HEK293 (cell line): ENCODE measurements around the gene PLAGL2.

Experiments
- CTCF ChIA-PET: fragments of 350-600 bp; formaldehyde crosslinking; extraction: SDS; loops from one replicate; lab custom pipeline; 2021; ENCODE audit warnings: antibody characterized with exemption; lab: Yijun Ruan, JAX
- POLR2A ChIA-PET: fragments of 300-600 bp; formaldehyde crosslinking; extraction: SDS; loops from one replicate; lab custom pipeline; 2020; ENCODE audit warnings: antibody characterized with exemption, inconsistent platforms; lab: Yijun Ruan, JAX
- H3K27ac ChIP-seq: fragments of 200-500 bp; sonication (Bioruptor generic); 2 replicates; pipeline ENCODE4 v1.5.1; 2014; ENCODE audit warnings: low read depth, low read length, control low read depth, inconsistent platforms; ENCODE audit errors: extremely low read depth
- H3K36me3 ChIP-seq, 2 experiments: fragments of 200-500 bp in 1 of 2; sonication (Bioruptor generic) in 1 of 2; 1 replicate in 1 of 2; 2 replicates in 1 of 2; pipeline ENCODE4 v1.5.1; 2014 to 2017; ENCODE audit warnings: inconsistent platforms in 2 of 2, low read length in 2 of 2; ENCODE audit not compliant: control insufficient read depth in 2 of 2, insufficient read depth in 1 of 2
- H3K4me1 ChIP-seq: fragments of 200-500 bp; sonication (Bioruptor generic); 2 replicates; pipeline ENCODE4 v1.5.1; 2014; ENCODE audit warnings: mild to moderate bottlenecking, low read length, inconsistent platforms; ENCODE audit not compliant: control insufficient read depth, insufficient read depth
- H3K4me3 ChIP-seq: 2 replicates; pipeline ENCODE4 v1.5.1; 2011; ENCODE audit warnings: low read depth, mild to moderate bottlenecking, control low read depth, low read length, moderate library complexity
- H3K9me3 ChIP-seq: fragments of 200-500 bp; sonication (Bioruptor generic); 2 replicates; pipeline ENCODE4 v1.5.1; 2014; ENCODE audit warnings: low read depth, low read length, inconsistent platforms; ENCODE audit not compliant: control insufficient read depth, insufficient read depth
- CTCF ChIP-seq: fragments of 450-650 bp; formaldehyde crosslinking; IDR thresholded peaks from 2 replicates; pipeline ENCODE4 v1.5.1; 2016; ENCODE audit warnings: missing biosample characterization, missing genetic modification characterization
- OVOL3 ChIP-seq: fragments of 450-650 bp; formaldehyde crosslinking; IDR thresholded peaks from 2 replicates; pipeline ENCODE4 v1.5.1; 2016; ENCODE audit warnings: missing biosample characterization, missing genetic modification characterization
- ZNF133 ChIP-seq: fragments of 450-650 bp; formaldehyde crosslinking; IDR thresholded peaks from 2 replicates; pipeline ENCODE4 v1.5.1; 2016; ENCODE audit warnings: missing biosample characterization, missing genetic modification characterization
- ZNF19 ChIP-seq: fragments of 450-650 bp; formaldehyde crosslinking; IDR thresholded peaks from 2 replicates; pipeline ENCODE4; 2016; ENCODE audit warnings: missing biosample characterization, missing genetic modification characterization, low read depth
- ZNF398 ChIP-seq: fragments of 450-650 bp; formaldehyde crosslinking; IDR thresholded peaks from 2 replicates; pipeline ENCODE4 v1.5.1; 2017; ENCODE audit warnings: missing biosample characterization, missing genetic modification characterization
- ZNF449 ChIP-seq: fragments of 450-650 bp; formaldehyde crosslinking; IDR thresholded peaks from 2 replicates; pipeline ENCODE4 v1.5.1; 2017; ENCODE audit warnings: missing biosample characterization, mild to moderate bottlenecking, missing genetic modification characterization, moderate library complexity
- ZNF501 ChIP-seq: fragments of 450-650 bp; formaldehyde crosslinking; IDR thresholded peaks from 2 replicates; pipeline ENCODE4 v1.5.1; 2016; ENCODE audit warnings: missing biosample characterization, missing genetic modification characterization
- ZNF518A ChIP-seq: fragments of 450-650 bp; formaldehyde crosslinking; conservative IDR thresholded peaks from 2 replicates; pipeline ENCODE4 v1.5.1; 2016; ENCODE audit warnings: low read depth, missing biosample characterization, missing genetic modification characterization
- TF ChIP-seq, protein P1 (sequence below): fragments of 450-650 bp; formaldehyde crosslinking; IDR thresholded peaks from 2 replicates; pipeline ENCODE4 v1.5.1; 2016; ENCODE audit warnings: missing biosample characterization, missing genetic modification characterization, borderline replicate concordance

The PLAGL2 gene

GRCh38 chr20:32152421-32153155 lies 55.0 kb downstream of the PLAGL2 start:
- Histone ChIP-seq H3K4me1 (no peaks in the 10 kb centered on the region), H3K27ac (no peak overlapping the region), H3K9me3 (no peaks in the 10 kb centered on the region), H3K4me3 (no peak overlapping the region), H3K36me3 (peaks cover 15 to 74% of the 10 kb centered on the region in 2 experiments; a peak in 2 of 3 replicates)
- CTCF ChIA-PET, result no interaction called here
- POLR2A ChIA-PET, result no interaction called here
- TF ChIP-seq ZNF398 (tag by site-specific recombination) (no peak), ZNF501 (tag by site-specific recombination) (no peak), CTCF (no peak), OVOL3 (no peak), ZNF518A (no peak), ZNF19 (no peak), ZNF133 (no peak), ZNF449 (no peak)
- TF ChIP-seq, protein P1, sequence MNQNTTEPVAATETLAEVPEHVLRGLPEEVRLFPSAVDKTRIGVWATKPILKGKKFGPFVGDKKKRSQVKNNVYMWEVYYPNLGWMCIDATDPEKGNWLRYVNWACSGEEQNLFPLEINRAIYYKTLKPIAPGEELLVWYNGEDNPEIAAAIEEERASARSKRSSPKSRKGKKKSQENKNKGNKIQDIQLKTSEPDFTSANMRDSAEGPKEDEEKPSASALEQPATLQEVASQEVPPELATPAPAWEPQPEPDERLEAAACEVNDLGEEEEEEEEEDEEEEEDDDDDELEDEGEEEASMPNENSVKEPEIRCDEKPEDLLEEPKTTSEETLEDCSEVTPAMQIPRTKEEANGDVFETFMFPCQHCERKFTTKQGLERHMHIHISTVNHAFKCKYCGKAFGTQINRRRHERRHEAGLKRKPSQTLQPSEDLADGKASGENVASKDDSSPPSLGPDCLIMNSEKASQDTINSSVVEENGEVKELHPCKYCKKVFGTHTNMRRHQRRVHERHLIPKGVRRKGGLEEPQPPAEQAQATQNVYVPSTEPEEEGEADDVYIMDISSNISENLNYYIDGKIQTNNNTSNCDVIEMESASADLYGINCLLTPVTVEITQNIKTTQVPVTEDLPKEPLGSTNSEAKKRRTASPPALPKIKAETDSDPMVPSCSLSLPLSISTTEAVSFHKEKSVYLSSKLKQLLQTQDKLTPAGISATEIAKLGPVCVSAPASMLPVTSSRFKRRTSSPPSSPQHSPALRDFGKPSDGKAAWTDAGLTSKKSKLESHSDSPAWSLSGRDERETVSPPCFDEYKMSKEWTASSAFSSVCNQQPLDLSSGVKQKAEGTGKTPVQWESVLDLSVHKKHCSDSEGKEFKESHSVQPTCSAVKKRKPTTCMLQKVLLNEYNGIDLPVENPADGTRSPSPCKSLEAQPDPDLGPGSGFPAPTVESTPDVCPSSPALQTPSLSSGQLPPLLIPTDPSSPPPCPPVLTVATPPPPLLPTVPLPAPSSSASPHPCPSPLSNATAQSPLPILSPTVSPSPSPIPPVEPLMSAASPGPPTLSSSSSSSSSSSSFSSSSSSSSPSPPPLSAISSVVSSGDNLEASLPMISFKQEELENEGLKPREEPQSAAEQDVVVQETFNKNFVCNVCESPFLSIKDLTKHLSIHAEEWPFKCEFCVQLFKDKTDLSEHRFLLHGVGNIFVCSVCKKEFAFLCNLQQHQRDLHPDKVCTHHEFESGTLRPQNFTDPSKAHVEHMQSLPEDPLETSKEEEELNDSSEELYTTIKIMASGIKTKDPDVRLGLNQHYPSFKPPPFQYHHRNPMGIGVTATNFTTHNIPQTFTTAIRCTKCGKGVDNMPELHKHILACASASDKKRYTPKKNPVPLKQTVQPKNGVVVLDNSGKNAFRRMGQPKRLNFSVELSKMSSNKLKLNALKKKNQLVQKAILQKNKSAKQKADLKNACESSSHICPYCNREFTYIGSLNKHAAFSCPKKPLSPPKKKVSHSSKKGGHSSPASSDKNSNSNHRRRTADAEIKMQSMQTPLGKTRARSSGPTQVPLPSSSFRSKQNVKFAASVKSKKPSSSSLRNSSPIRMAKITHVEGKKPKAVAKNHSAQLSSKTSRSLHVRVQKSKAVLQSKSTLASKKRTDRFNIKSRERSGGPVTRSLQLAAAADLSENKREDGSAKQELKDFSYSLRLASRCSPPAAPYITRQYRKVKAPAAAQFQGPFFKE (tag by site-specific recombination), result no peak
